ENCODE results near the gene AP4S1. TPM values are rescaled to one million over a fixed set of nuclear protein-coding genes. Genes with fewer than 3 reads are reported as not detected.
"Not testable (repeated sequence)": the region's sequence is repeated elsewhere in the genome, so short reads cannot be mapped to it uniquely, and the experiment has no call there.

Gene AP4S1
- polyA plus RNA-seq: 9.7 TPM

GRCh38 chr14:31025367-31026076 lies at the start of gene AP4S1:
AP4S1 (plus strand) TSS chr14:31025649; CDS start chr14:31066197, 40,548 bp downstream.
- Mint-ChIP-seq H3K36me3 (peaks cover 5% of the 10 kb centered on the region), H3K4me3 (peak within 1 kb of the TSS; percentile 97 to 99 (median 98)), H3K4me1 (peaks cover 30 to 41% (median 35%) of the 10 kb centered on the region in 3 donors), H3K9me3 (no peaks in the 10 kb centered on the region), H3K27me3 (no peaks in the 10 kb centered on the region), H3K27ac (peak within 1 kb of the TSS; percentile 94 to 98 (median 97))

GRCh38 chr14:30977752-30978151 lies 47.7 kb upstream of the AP4S1 start:
- no peaks in the 10 kb centered on the region for H3K27me3 Mint-ChIP-seq
- H3K27ac Mint-ChIP-seq: no peak overlapping the region
- H3K36me3 Mint-ChIP-seq: peaks cover 3% of the 10 kb centered on the region
- H3K4me3 Mint-ChIP-seq: no peak overlapping the region
- H3K4me1 Mint-ChIP-seq: peaks cover 40 to 42% (median 41%) of the 10 kb centered on the region in 3 donors
- no peaks in the 10 kb centered on the region for H3K9me3 Mint-ChIP-seq

GRCh38 chr14:30980106-30980704 lies 45.2 kb upstream of the AP4S1 start:
- Mint-ChIP-seq H3K27ac (peak overlapping the region; percentile 23 to 81 (median 76)), H3K4me1 (peaks cover 27 to 34% (median 31%) of the 10 kb centered on the region in 3 donors), H3K4me3 (peak overlapping the region in 3 of 4 donors; percentile 23 to 38 (median 32))
- H3K27me3 Mint-ChIP-seq, H3K36me3 Mint-ChIP-seq, H3K9me3 Mint-ChIP-seq: not testable (repeated sequence)

- no peaks in the 10 kb centered on the region for H3K9me3 Mint-ChIP-seq
- no peak overlapping the region for H3K4me3 Mint-ChIP-seq
- H3K27ac Mint-ChIP-seq: peak overlapping the region in 1 of 3 donors; percentile 81
- H3K36me3 Mint-ChIP-seq: peaks cover 5% of the 10 kb centered on the region
- no peaks in the 10 kb centered on the region for H3K27me3 Mint-ChIP-seq
- peaks cover 26 to 37% (median 27%) of the 10 kb centered on the region in 3 donors for H3K4me1 Mint-ChIP-seq
Measured at GRCh38 chr14:30980980-30981379, 44.5 kb upstream of the AP4S1 start.

GRCh38 chr14:30982533-30982932 lies 42.9 kb upstream of the AP4S1 start:
- H3K4me1 Mint-ChIP-seq: peaks cover 26 to 35% (median 30%) of the 10 kb centered on the region in 3 donors
- no peaks in the 10 kb centered on the region for H3K27me3 Mint-ChIP-seq
- H3K4me3 Mint-ChIP-seq: peak overlapping the region in 2 of 4 donors; percentile 25 to 60
- H3K9me3 Mint-ChIP-seq: no peaks in the 10 kb centered on the region
- H3K27ac Mint-ChIP-seq: peak overlapping the region in 1 of 3 donors; percentile 78
- peaks cover 5% of the 10 kb centered on the region for H3K36me3 Mint-ChIP-seq

- H3K4me1 Mint-ChIP-seq: peaks cover 23 to 37% (median 32%) of the 10 kb centered on the region in 3 donors
Measured at GRCh38 chr14:30983858-30984257, 41.6 kb upstream of the AP4S1 start.

GRCh38 chr14:30985796-30986195 lies 39.7 kb upstream of the AP4S1 start:
- Mint-ChIP-seq H3K4me3 (no peak overlapping the region), H3K27me3 (no peaks in the 10 kb centered on the region), H3K36me3 (peaks cover 5% of the 10 kb centered on the region), H3K9me3 (no peaks in the 10 kb centered on the region), H3K4me1 (peaks cover 27 to 48% (median 28%) of the 10 kb centered on the region in 3 donors), H3K27ac (peak overlapping the region in 1 of 3 donors; percentile 13)

More at GRCh38 chr14:30983858-30984257, 41.6 kb upstream of the AP4S1 start:
- H3K27ac Mint-ChIP-seq: no peak overlapping the region
- H3K36me3 Mint-ChIP-seq: peaks cover 5% of the 10 kb centered on the region
- no peaks in the 10 kb centered on the region for H3K27me3 Mint-ChIP-seq
- H3K4me3 Mint-ChIP-seq: no peak overlapping the region
- no peaks in the 10 kb centered on the region for H3K9me3 Mint-ChIP-seq

- Mint-ChIP-seq H3K27ac (no peak overlapping the region), H3K36me3 (peaks cover 5% of the 10 kb centered on the region), H3K4me1 (peaks cover 18 to 42% (median 20%) of the 10 kb centered on the region in 3 donors), H3K9me3 (no peaks in the 10 kb centered on the region), H3K27me3 (no peaks in the 10 kb centered on the region), H3K4me3 (no peak overlapping the region)
Measured at GRCh38 chr14:30988509-30988908, 36.9 kb upstream of the AP4S1 start.

- H3K4me1 Mint-ChIP-seq: peaks cover 25 to 50% (median 28%) of the 10 kb centered on the region in 3 donors
- no peaks in the 10 kb centered on the region for H3K9me3 Mint-ChIP-seq
- no peak overlapping the region for H3K4me3 Mint-ChIP-seq
- H3K27ac Mint-ChIP-seq: no peak overlapping the region
- no peaks in the 10 kb centered on the region for H3K27me3 Mint-ChIP-seq
- H3K36me3 Mint-ChIP-seq: peaks cover 4% of the 10 kb centered on the region
Measured at GRCh38 chr14:30990770-30991169, 34.7 kb upstream of the AP4S1 start.

- Mint-ChIP-seq H3K4me3 (peak overlapping the region in 1 of 4 donors; percentile 12), H3K4me1 (peaks cover 24 to 45% (median 33%) of the 10 kb centered on the region in 3 donors), H3K27ac (no peak overlapping the region), H3K36me3 (peaks cover 3% of the 10 kb centered on the region), H3K27me3 (no peaks in the 10 kb centered on the region), H3K9me3 (no peaks in the 10 kb centered on the region)
Measured at GRCh38 chr14:30991408-30991807, 34.0 kb upstream of the AP4S1 start.

- H3K4me3 Mint-ChIP-seq: no peak overlapping the region
- no peaks in the 10 kb centered on the region for H3K27me3 Mint-ChIP-seq
- peaks cover 20 to 41% (median 32%) of the 10 kb centered on the region in 3 donors for H3K4me1 Mint-ChIP-seq
- peaks cover 12% of the 10 kb centered on the region for H3K36me3 Mint-ChIP-seq
- H3K27ac Mint-ChIP-seq: no peak overlapping the region
- peaks cover 0 to 6% (median 0%) of the 10 kb centered on the region in 3 donors for H3K9me3 Mint-ChIP-seq
Measured at GRCh38 chr14:30993071-30993470, 32.4 kb upstream of the AP4S1 start.

- peaks cover 0 to 17% (median 7%) of the 10 kb centered on the region in 3 donors for H3K9me3 Mint-ChIP-seq
- peaks cover 18 to 27% (median 25%) of the 10 kb centered on the region in 3 donors for H3K4me1 Mint-ChIP-seq
- no peaks in the 10 kb centered on the region for H3K27me3 Mint-ChIP-seq
- H3K4me3 Mint-ChIP-seq: peak overlapping the region in 2 of 4 donors; percentile 25 to 29
- H3K27ac Mint-ChIP-seq: no peak overlapping the region
- peaks cover 20% of the 10 kb centered on the region for H3K36me3 Mint-ChIP-seq
Measured at GRCh38 chr14:30994681-30995620, 30.5 kb upstream of the AP4S1 start.

- H3K36me3 Mint-ChIP-seq: peaks cover 22% of the 10 kb centered on the region
- H3K9me3 Mint-ChIP-seq: peaks cover 0 to 18% (median 7%) of the 10 kb centered on the region in 3 donors
- H3K4me3 Mint-ChIP-seq: no peak overlapping the region
- H3K27ac Mint-ChIP-seq: no peak overlapping the region
- H3K4me1 Mint-ChIP-seq: peaks cover 21 to 27% (median 21%) of the 10 kb centered on the region in 3 donors
- H3K27me3 Mint-ChIP-seq: no peaks in the 10 kb centered on the region
Measured at GRCh38 chr14:30995689-30996088, 29.8 kb upstream of the AP4S1 start.

- Mint-ChIP-seq H3K9me3 (peaks cover 0 to 18% (median 7%) of the 10 kb centered on the region in 3 donors), H3K27ac (peak overlapping the region in 1 of 3 donors; percentile 59), H3K27me3 (no peaks in the 10 kb centered on the region), H3K4me1 (peaks cover 12 to 24% (median 16%) of the 10 kb centered on the region in 3 donors), H3K4me3 (no peak overlapping the region), H3K36me3 (peaks cover 24% of the 10 kb centered on the region)
Measured at GRCh38 chr14:30996892-30997659, 28.4 kb upstream of the AP4S1 start.
